WTC11 (cell line): ENCODE data around the gene EIF2B4. TPM values are rescaled to one million over a fixed set of nuclear protein-coding genes. Genes with fewer than 3 reads are reported as not detected.

Experiments
- AFF4 ChIP-seq: sonication (generic); formaldehyde crosslinking; IDR thresholded peaks from 2 replicates; pipeline ENCODE4 v1.8.1; 2023; ENCODE audit warnings: mild to moderate bottlenecking, missing genetic modification reagents, borderline replicate concordance
- AR ChIP-seq: fragments of 250-450 bp; sonication (Bioruptor Pico); IDR thresholded peaks from 2 replicates; pipeline ENCODE4 v1.9.0; 2021; ENCODE audit warnings: mild to moderate bottlenecking
- ATF3 ChIP-seq: sonication (generic); formaldehyde crosslinking; conservative IDR thresholded peaks from 2 replicates; pipeline ENCODE4 v1.8.1; 2022; ENCODE audit warnings: mild to moderate bottlenecking, missing genetic modification reagents
- CDX4 ChIP-seq: fragments of 250-450 bp; sonication (Bioruptor Pico); IDR thresholded peaks from 2 replicates; pipeline ENCODE4 v1.9.0; 2021; ENCODE audit warnings: moderate library complexity, mild to moderate bottlenecking, inconsistent platforms, borderline replicate concordance
- E2F4 ChIP-seq: sonication (generic); formaldehyde crosslinking; IDR thresholded peaks from 2 replicates; pipeline ENCODE4 v1.8.1; 2022; ENCODE audit warnings: low read depth, mild to moderate bottlenecking, moderate library complexity, missing genetic modification reagents, borderline replicate concordance
- ELF4 ChIP-seq: sonication (generic); formaldehyde crosslinking; IDR thresholded peaks from 2 replicates; pipeline ENCODE4 v1.8.1; 2022; ENCODE audit warnings: low read depth, mild to moderate bottlenecking, moderate library complexity, missing genetic modification reagents
- ESRRA ChIP-seq: sonication (generic); formaldehyde crosslinking; IDR thresholded peaks from 2 replicates; pipeline ENCODE4 v1.8.1; 2022; ENCODE audit warnings: mild to moderate bottlenecking, missing genetic modification reagents, borderline replicate concordance
- FOXJ3 ChIP-seq: sonication (generic); formaldehyde crosslinking; IDR thresholded peaks from 2 replicates; pipeline ENCODE4 v1.9.0; 2021; ENCODE audit warnings: missing genetic modification reagents, mild to moderate bottlenecking, borderline replicate concordance
- FOXP1 ChIP-seq: sonication (generic); formaldehyde crosslinking; IDR thresholded peaks from 2 replicates; pipeline ENCODE4 v1.8.0; 2022; ENCODE audit warnings: missing genetic modification reagents, mild to moderate bottlenecking, moderate library complexity, borderline replicate concordance
- GRHL2 ChIP-seq: fragments of 250-450 bp; sonication (Bioruptor Pico); IDR thresholded peaks from 2 replicates; pipeline ENCODE4 v1.8.0; 2022; ENCODE audit warnings: mild to moderate bottlenecking, moderate library complexity; ENCODE audit not compliant: insufficient replicate concordance, severe bottlenecking
- HMGA2 ChIP-seq: fragments of 250-450 bp; sonication (Bioruptor Pico); IDR thresholded peaks from 2 replicates; pipeline ENCODE4 v1.4.0; 2021; ENCODE audit warnings: mild to moderate bottlenecking, moderate library complexity
- IRF1 ChIP-seq: sonication (generic); formaldehyde crosslinking; IDR thresholded peaks from 2 replicates; pipeline ENCODE4 v1.8.0; 2023; ENCODE audit warnings: missing genetic modification reagents
- IRF2 ChIP-seq: sonication (generic); formaldehyde crosslinking; IDR thresholded peaks from 2 replicates; pipeline ENCODE4 v1.8.0; 2022; ENCODE audit warnings: low read depth, missing genetic modification reagents, borderline replicate concordance
- JAZF1 ChIP-seq: fragments of 250-450 bp; sonication (Bioruptor Pico); IDR thresholded peaks from 2 replicates; pipeline ENCODE4 v1.9.0; 2021; ENCODE audit warnings: moderate library complexity, mild to moderate bottlenecking, inconsistent platforms
- KAT7 ChIP-seq: sonication (generic); formaldehyde crosslinking; IDR thresholded peaks from 2 replicates; pipeline ENCODE4 v1.8.1; 2023; ENCODE audit warnings: missing genetic modification reagents, mild to moderate bottlenecking, borderline replicate concordance
- MAX ChIP-seq: sonication (generic); formaldehyde crosslinking; IDR thresholded peaks from 2 replicates; pipeline ENCODE4 v1.8.0; 2022; ENCODE audit warnings: mild to moderate bottlenecking, missing genetic modification reagents
- NFE2L1 ChIP-seq: sonication (generic); formaldehyde crosslinking; IDR thresholded peaks from 2 replicates; pipeline ENCODE4 v1.8.1; 2023; ENCODE audit warnings: missing genetic modification reagents
- PRRX2 ChIP-seq: fragments of 250-450 bp; sonication (Bioruptor Pico); IDR thresholded peaks from 2 replicates; pipeline ENCODE4 v1.8.0; 2021; ENCODE audit warnings: mild to moderate bottlenecking
- STAT6 ChIP-seq: sonication (generic); formaldehyde crosslinking; conservative IDR thresholded peaks from 2 replicates; pipeline ENCODE4 v1.8.1; 2023; ENCODE audit warnings: mild to moderate bottlenecking, low read depth, missing genetic modification reagents, moderate library complexity
- ZMAT4 ChIP-seq: fragments of 250-450 bp; sonication (Bioruptor Pico); IDR thresholded peaks from 2 replicates; pipeline ENCODE4 v1.9.0; 2021; ENCODE audit warnings: mild to moderate bottlenecking
- ZNF121 ChIP-seq: sonication (generic); formaldehyde crosslinking; IDR thresholded peaks from 2 replicates; pipeline ENCODE4 v1.8.0; 2023; ENCODE audit warnings: missing genetic modification reagents
- ZNF219 ChIP-seq: sonication (generic); formaldehyde crosslinking; IDR thresholded peaks from 2 replicates; pipeline ENCODE4 v1.8.0; 2023; ENCODE audit warnings: missing genetic modification reagents, mild to moderate bottlenecking, borderline replicate concordance
- ZNF317 ChIP-seq: sonication (generic); formaldehyde crosslinking; IDR thresholded peaks from 2 replicates; pipeline ENCODE4 v1.8.1; 2023; ENCODE audit warnings: low read depth, mild to moderate bottlenecking, moderate library complexity, missing genetic modification reagents, borderline replicate concordance
- ZNF416 ChIP-seq: fragments of 250-450 bp; sonication (Bioruptor Pico); IDR thresholded peaks from 2 replicates; pipeline ENCODE4 v1.9.0; 2021; ENCODE audit warnings: mild to moderate bottlenecking, inconsistent platforms
- ZNF423 ChIP-seq: fragments of 250-450 bp; sonication (Bioruptor Pico); IDR thresholded peaks from 2 replicates; pipeline ENCODE4 v2.1.2; 2022; ENCODE audit warnings: mild to moderate bottlenecking, moderate library complexity
- total RNA-seq: library from RNA; stranded (reverse); gene quantifications from 3 replicates; pipeline ENCODE4 v1.2.3, GENCODE V29; 2021

Gene EIF2B4
- total RNA-seq, 1 experiment from 2014 or later: 49.1 TPM

GRCh38 chr2:27370026-27370815 lies at the start of gene EIF2B4, which contains the start of gene SNX17 (continued):
- TF ChIP-seq STAT6 (CRISPR knock-in tag): no peak
- no peak for TF ChIP-seq PRRX2 (CRISPR knock-in tag)
- no peak for TF ChIP-seq AR
- TF ChIP-seq ESRRA: peak; percentile 79; the same call in 1 of the 2 replicates
- no peak for TF ChIP-seq IRF2
- TF ChIP-seq GRHL2 (CRISPR knock-in tag): no peak
- TF ChIP-seq ZNF219 (CRISPR knock-in tag): no peak
- TF ChIP-seq CDX4 (CRISPR knock-in tag): no peak
- TF ChIP-seq E2F4 (CRISPR knock-in tag): peak; percentile 57; the same call in 1 of the 2 replicates
- no peak for TF ChIP-seq ZNF423 (CRISPR knock-in tag)
- no peak for TF ChIP-seq JAZF1 (CRISPR knock-in tag)
- TF ChIP-seq IRF1 (CRISPR knock-in tag): 0 out of 2 replicates have a peak, but pooled peaks have one; percentile 31
- TF ChIP-seq ZNF317: peak; percentile 41; the same call in 1 of the 2 replicates
- TF ChIP-seq ELF4 (CRISPR knock-in tag): no peak
- no peak for TF ChIP-seq ZMAT4 (CRISPR knock-in tag)
- TF ChIP-seq ATF3 (CRISPR knock-in tag): no peak; the same call in 1 of the 2 replicates
- peak; percentile 76 for TF ChIP-seq MAX (CRISPR knock-in tag)
- peak; percentile 36; the same call in 1 of the 2 replicates for TF ChIP-seq ZNF121 (CRISPR knock-in tag)
- TF ChIP-seq FOXP1 (CRISPR knock-in tag): peak; percentile 93; the same call in 1 of the 2 replicates
- no peak for TF ChIP-seq AFF4
- TF ChIP-seq KAT7 (CRISPR knock-in tag): no peak; the same call in 1 of the 2 replicates
- TF ChIP-seq HMGA2: no peak
- TF ChIP-seq NFE2L1: peak; percentile 80; the same call in 1 of the 2 replicates
- TF ChIP-seq ZNF416 (CRISPR knock-in tag): no peak
- no peak for TF ChIP-seq FOXJ3
